Stimulated activated CD8-positive, alpha-beta memory T cell treated with anti-CD3 and anti-CD28 coated beads, Interleukin-15, amount 100 ng/mL, for 4 hours (primary cell): ENCODE data around the gene POLD2.

Experiments
- DNase-seq, 2 donors: peaks; one replicate each; pipeline ENCODE4 v3.0.0-alpha.2; 2020; ENCODE audit warnings: low read depth in 2 of 2

POLD2 gene

DNA sequence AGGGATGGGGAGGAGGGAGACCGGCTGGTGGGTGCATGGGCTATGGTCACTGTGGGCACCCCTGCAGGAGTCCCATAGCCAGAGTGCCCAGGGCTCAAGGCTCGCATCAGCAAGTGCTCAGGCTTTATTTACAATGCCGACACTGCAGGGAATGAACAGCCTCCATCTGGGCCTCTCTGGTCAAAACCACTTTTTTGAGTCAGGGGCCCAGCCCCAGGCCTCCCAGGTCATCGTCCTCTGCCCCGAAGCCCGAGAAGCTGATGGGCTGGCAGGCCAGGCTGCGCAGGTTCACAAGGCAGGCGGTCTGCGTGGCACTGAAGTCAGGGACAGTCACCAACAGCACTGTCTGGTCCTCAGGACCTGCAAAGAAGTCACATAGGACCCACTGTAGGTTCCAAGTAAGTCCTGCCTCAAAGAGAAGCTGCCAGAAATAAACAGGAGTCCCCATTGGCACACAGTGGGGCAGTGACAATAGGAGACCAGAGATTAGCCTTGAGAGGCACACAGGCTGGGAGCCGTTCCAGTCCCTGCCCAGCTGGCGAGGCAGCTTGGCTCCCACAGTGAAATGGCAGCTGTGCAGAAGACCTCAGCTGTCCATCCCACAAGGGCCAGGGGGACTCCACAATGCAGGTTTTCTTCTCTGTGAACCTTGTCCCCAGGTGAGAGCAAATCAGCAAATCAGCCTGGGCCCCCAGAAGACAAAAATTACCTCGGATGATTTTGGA is 8.6 kb downstream of the POLD2 start:
- no peak for DNase-seq

DNA sequence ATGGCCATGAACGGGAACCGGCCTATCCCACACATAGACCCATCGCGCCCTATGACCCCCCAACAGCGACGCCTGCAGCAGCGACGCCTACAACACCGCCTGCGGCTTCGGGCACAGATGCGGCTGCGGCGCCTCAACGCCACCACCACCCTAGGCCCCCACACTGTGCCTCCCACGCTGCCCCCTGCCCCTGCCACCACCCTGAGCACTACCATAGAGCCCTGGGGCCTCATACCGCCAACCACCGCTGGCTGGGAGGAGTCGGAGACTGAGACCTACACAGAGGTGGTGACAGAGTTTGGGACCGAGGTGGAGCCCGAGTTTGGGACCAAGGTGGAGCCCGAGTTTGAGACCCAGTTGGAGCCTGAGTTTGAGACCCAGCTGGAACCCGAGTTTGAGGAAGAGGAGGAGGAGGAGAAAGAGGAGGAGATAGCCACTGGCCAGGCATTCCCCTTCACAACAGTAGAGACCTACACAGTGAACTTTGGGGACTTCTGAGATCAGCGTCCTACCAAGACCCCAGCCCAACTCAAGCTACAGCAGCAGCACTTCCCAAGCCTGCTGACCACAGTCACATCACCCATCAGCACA is 9.5 kb downstream of the POLD2 start:
- DNase-seq, result no peak

DNA sequence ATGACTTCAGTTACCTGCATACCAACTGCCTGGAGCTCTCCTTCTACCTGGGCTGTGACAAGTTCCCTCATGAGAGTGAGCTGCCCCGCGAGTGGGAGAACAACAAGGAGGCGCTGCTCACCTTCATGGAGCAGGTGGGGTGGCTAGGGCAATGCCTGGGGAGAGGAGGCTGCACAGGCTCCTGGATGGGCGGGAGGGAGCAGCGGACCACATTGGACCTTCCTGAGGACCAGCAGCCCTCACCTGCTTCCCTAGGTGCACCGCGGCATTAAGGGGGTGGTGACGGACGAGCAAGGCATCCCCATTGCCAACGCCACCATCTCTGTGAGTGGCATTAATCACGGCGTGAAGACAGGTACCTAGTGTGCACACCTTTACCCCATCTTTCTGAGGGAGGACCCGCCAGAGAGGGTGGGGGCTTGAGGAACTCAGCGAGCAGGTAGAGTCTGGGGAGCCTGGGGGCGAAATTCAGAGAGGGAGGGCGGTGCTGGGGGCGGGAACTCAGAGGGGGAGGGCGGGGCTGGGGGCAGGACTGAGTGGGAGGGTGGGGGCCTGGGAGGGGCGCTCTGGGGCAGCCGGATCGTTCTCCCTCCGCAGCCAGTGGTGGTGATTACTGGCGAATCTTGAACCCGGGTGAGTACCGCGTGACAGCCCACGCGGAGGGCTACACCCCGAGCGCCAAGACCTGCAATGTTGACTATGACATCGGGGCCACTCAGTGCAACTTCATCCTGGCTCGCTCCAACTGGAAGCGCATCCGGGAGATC is 10.2 kb downstream of the POLD2 start:
- DNase-seq, result no peak

DNA sequence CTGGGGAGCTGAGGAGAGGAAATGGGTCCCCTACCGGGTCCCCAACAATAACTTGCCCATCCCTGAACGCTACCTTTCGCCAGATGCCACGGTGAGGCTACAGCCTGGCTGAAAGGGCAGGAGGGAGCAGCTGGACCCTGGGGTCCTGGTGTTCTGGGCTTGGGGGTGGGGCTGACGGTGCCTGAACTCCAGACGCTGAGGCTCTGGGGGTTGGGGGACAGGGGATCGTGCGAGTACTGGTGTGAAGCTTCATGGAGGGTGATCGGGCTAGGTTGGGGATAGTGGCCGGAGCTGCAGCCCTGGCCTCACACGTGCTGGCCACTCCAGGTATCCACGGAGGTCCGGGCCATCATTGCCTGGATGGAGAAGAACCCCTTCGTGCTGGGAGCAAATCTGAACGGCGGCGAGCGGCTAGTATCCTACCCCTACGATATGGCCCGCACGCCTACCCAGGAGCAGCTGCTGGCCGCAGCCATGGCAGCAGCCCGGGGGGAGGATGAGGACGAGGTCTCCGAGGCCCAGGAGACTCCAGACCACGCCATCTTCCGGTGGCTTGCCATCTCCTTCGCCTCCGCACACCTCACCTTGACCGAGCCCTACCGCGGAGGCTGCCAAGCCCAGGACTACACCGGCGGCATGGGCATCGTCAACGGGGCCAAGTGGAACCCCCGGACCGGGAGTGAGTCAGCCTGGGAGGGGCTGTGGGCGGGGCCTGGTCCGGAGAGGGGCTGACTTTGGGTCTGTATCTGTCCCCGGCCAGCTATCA is 10.9 kb downstream of the POLD2 start:
- DNase-seq, result no peak

DNA sequence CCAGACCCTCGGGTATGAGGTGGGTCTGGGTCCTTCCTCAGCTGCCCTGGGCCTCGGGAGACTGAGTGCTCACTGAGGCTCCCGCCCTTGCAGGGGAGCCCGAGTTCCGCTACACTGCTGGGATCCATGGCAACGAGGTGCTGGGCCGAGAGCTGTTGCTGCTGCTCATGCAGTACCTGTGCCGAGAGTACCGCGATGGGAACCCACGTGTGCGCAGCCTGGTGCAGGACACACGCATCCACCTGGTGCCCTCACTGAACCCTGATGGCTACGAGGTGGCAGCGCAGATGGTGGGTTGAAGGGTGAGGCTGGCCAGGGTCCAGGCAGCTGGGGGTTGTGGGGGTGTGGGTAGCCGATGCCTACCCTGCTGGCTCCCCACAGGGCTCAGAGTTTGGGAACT is 11.6 kb downstream of the POLD2 start:
- no peak for DNase-seq

DNA sequence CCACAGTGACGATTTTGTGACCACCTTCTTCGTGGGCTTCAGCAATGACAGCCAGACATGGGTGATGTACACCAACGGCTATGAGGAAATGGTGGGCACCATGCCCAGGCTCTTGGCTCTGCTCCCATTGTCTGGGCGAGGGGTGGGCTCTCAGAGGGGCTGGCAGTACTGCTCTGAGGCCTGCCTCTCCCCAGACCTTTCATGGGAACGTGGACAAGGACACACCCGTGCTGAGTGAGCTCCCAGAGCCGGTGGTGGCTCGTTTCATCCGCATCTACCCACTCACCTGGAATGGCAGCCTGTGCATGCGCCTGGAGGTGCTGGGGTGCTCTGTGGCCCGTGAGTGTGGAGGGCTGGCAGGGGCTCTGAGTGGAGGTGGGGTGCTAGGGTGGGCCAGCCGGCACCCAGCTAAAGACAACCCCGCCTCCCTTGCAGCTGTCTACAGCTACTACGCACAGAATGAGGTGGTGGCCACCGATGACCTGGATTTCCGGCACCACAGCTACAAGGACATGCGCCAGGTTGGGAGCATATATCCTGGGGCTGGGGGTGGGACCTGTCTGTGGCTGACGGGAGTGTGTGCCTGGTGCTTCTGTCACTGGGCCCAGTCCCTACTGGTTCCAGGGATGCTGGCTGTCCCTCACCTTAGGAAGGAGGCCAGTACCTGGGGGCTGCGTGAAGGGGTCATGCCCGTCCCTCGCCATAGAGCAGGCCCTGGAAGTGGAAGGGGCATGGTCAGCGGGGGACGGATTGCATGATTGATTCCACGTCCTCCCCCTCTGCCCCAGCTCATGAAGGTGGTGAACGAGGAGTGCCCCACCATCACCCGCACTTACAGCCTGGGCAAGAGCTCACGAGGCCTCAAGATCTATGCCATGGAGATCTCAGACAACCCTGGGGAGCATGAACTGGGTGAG is 12.4 kb downstream of the POLD2 start:
- DNase-seq, result no peak

DNA sequence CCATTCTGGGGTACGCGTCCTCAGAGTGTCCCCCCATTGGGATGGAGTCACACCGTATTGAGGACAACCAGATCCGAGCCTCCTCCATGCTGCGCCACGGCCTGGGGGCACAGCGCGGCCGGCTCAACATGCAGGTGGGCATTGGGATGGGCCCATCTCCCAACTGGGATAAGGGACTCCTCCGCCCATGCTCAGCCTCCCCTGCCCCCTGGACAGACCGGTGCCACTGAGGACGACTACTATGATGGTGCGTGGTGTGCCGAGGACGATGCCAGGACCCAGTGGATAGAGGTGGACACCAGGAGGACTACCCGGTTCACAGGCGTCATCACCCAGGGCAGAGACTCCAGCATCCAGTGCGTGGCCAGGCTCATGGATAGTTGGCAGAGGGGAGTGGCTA is 13.4 kb downstream of the POLD2 start:
- DNase-seq, result no peak

DNA sequence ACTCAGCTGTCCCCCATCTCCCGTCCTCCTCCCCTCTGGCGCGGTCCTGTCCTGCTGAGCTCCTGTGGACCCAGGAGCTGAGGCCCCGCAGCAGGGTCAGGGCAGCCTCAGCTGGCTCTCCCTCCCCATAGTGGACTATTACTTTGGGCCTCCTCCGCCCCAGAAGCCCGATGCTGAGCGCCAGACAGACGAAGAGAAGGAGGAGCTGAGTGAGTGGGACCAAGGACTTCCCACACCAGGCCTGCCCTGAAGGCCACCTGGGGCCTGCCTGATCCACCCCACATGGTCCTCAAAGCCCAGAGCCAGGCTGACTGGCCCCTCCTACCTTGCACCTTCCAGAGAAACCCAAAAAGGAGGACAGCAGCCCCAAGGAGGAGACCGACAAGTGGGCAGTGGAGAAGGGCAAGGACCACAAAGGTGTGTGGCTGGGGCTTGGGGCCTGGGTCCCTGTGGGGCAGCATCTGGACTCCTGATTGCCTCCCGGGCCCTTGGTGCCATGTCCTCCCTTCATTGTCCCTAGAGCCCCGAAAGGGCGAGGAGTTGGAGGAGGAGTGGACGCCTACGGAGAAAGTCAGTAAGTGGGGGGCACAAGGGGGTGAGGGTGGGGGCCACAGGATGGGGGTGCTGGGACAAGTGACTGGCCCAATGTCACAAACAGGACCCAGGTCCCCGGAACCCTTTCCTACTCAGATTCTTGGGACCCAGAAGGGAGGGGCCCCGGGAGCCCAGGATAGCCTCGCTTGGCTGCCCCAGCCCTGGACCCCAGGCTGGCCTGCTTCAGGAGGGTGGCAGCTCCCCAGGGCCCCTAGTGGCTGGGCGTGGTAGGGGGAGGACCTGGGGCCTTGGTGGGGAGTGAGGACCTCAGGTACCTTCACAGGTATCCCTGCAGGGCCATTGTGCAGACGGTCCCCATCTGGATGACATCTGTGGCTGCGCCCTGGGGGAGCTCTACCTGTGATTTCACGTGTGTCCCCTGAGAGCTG is 14.3 kb downstream of the POLD2 start:
- no peak for DNase-seq

DNA sequence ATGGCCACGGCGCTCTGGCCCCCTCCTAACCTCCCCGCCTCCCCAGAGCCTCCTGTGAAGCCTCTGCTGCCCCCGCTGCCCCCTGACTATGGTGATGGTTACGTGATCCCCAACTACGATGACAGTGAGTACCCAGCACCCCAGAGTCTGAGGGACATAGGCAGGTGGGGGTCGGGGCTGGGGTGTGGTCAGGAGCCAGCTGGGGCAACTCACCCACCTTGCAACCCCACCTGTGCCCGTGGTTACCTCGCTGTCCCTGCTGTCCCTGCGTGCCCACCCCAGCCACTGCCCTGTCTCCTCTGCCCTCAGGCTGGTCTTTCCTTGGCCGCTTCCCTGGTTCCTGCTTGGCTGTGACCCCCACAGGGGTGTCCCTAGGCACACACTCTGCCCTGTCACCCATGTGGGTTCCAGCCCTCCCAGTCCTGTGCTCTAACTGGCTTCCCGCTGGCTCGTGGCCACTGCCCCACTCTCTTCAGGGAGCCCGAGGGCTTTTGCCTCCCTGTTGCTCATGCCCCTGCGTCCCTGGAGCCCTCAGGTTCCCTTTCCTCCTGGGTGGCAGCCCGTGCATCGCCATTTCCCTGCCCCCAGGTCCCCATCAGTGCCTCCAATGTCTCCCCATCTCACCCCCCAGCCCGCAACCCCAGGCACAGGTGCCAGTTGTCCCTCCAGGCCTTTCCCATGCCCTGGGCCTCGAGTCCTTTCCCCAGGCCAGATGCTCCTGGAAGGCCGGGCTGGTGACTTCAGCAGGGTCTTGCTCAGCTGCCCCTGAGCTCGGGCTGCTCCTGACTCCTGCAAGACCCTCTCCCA is 15.2 kb downstream of the POLD2 start:
- DNase-seq, result no peak

DNA sequence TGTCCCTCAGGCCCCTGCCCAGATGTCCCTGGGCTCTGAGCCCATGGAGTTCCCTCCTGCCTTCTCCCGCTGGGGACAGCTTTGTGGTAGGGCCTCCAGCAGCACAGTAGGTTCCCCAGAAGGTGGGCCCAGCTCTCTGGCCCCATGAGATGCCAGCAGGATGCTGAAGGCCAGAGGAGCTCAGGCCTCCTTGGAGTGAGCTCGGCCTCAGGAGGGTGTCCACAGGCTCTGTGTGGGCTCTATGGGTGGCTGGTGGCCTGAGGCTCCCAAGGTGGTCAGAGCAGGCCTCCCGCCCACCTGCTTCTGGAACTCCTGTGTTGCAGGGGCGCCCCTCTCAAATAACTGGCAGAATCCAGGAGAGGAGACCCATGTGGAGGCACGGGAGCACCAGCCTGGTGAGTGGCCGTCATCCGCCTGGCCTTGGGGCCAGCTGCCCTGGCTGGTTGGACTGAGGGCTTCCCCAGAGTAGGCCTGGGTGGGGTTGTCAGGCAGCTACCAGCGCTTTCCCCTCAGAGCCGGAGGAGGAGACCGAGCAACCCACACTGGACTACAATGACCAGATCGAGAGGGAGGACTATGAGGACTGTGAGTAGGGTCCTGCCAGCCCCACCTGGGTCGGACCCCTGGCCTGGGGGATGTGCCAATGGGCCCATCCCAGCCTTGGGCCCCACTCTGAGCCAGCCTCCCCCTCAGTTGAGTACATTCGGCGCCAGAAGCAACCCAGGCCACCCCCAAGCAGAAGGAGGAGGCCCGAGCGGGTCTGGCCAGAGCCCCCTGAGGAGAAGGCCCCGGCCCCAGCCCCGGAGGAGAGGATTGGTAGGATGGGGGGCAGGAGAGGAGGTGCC is 16.0 kb downstream of the POLD2 start:
- no peak for DNase-seq

DNA sequence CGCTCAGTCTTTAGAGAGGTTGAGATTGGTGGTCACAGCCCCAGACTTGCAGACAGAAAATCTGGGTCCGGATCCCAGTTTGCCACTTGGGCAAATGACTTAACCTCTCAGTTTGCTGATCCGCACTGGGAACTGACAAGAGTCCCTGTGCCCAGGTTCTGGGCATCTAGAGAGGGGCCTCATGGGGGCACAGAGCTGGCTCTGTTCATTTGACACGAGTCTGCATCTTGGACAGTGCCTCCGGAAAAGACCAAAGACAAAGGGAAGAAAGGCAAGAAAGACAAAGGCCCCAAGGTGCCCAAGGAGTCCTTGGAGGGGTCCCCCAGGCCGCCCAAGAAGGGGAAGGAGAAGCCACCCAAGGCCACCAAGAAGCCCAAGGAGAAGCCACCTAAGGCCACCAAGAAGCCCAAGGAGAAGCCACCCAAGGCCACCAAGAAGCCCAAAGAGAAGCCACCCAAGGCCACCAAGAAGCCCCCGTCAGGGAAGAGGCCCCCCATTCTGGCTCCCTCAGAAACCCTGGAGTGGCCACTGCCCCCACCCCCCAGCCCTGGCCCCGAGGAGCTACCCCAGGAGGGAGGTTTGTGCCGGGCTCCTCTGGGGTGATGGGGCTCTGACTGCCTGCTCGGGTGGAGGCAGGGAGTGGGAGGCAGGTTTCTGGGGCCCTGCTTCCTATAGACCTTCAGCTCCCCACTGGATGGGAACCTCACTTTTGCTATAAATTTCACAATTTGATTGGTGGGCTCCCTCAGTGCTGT is 16.9 kb downstream of the POLD2 start:
- no peak for DNase-seq

DNA sequence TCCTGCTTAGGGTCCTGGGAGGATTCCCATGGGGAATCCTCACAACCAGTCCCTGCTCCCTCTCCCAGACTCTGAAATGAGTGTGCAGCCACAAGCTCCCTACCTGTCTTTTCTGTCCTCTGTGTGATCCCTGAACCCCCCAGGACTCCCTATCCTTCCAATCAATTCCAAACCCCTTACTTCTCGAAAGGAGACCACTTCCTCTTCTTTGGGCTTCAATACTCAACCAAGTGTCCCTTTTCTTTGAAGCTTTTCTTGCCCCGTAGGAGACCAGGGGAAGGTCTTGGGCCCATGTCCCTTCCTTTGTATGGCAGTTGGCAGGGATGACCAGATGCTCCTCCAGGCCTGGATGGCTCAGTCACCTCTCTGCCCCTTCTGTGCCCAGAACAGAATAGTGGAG is 17.5 kb downstream of the POLD2 start:
- no peak for DNase-seq

DNA sequence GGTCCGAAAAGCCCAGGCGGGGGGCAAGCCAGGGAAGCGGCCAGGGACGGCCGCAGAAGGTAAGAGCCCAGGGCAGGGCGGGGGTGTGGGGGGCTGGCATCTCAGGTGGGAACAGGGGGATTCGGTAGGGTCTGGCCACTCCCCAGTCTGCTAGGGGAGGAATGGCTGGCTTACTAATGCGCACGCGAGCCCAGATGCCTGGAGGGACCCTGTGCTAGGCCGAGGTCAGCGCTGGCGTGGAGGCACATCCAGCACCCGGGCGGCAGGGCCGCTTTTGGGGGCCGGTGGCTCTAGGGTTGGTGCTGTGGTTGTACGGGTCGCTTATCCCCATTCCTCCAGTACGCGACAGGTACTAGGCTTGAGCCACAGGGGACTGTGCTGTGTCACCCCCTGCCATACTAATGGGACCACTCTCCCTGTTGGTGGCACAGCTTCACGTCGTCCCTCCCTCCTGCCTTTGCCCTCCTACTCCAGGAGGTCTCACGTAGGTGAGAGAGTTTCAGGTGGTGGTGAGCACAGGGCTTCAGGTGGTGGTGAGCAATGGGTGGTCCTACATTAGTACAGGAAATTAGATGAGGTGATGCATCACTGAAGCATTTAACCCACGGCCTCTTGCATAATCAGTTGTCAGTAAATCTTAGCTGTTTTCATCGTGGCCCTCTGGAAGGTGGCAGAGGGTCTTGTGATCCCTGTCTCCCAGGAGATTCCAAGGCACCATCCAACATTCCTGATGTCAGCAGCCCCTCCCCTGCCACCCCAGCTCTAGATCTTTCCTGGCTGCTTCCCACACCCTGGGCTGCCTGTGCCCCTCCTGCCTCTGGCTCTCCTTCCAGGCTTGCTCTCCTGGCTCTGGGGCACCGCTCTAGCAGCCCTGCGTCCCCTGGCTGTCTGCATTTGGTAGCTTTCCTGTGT is 18.2 kb downstream of the POLD2 start:
- no peak for DNase-seq

DNA sequence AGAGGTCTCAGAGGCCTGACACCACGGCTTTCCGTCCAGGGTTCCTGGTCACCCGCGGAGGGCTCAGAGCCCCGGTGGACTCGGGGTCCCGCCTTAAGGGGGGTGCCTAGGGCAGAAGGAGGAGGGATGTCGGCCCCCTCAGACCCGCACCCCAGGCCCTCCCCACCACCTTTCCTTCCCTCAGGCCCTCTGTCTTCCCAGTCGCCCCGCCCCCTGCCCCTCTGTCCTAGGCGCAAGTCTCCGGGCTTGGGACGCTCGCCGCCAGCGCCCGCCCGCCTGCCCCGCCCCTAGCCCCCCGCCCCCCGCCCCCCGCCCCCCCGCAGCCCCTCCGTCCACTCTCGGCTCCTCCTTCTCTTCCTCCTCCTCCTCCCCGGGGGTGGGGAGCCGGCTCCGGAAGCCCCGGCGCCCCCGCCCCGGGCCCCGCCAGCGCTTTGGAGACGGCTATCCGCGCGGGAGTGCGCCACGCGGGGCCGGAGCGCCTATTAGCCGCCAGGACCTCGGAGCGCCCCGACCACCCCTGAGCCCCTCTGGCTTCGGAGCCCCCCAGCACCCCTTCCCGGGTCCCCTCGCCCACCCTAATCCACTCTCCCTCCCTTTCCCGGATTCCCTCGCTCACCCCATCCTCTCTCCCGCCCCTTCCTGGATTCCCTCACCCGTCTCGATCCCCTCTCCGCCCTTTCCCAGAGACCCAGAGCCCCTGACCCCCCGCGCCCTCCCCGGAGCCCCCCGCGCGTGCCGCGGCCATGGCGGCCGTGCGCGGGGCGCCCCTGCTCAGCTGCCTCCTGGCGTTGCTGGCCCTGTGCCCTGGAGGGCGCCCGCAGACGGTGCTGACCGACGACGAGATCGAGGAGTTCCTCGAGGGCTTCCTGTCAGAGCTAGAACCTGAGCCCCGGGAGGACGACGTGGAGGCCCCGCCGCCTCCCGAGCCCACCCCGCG is 19.2 kb downstream of the POLD2 start, which contains the start of gene AEBP1:
Gene AEBP1 (plus strand): TSS at position 423 of the 937 bp plus-strand sequence. CDS start 321 bp downstream, at position 744.
- DNase-seq, result no peak

DNA sequence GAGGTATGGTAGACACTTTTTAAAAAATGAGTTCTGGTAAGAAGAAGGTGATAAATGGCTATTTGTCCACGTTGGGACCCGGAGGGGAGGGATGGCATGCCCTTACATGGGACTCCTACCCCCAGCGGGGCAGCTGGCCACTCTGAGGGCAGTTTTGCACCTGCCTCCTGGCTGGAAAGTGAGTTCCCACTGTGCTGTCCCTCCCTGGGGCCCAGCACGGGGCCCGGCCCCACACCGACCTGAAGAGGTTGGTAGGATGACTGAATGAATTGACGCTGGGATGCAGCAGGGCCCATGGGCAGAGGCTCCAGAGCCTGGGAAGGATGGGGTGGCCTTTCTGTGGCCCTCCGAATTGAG is 19.8 kb downstream of the POLD2 start:
- no peak for DNase-seq
